Cerebellar nuclear complex (tissue), 1 donor: ENCODE measurements around the gene BEND6.
"Not testable (repeated sequence)": the region's sequence is repeated elsewhere in the genome, so short reads cannot be mapped to it uniquely, and the experiment has no call there.

Experiments
- DNase-seq, 2 experiments: peaks; one replicate each; lab custom pipeline; 2025; lab: John Stamatoyannopoulos, UW

Gene BEND6

DNA sequence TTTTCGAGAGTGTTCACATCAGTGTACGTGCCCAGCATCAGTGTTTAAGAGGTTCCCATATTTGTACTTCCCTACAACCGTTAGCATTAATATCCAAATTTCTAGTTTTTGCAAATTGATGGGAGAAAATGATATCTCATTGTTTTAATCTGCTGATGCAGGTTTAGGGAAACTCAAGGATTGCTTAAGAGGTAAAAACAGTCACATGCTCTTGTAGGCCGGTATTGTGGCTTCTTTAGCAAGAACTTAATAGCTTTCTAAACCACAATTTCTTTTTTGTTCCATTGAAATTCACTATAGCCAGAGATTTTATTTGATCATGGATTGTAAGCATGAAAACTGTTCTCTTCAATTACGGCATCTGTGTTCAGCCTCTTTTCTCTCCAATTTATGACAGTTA is 29.5 kb downstream of the BEND6 start:
- no peak for DNase-seq

DNA sequence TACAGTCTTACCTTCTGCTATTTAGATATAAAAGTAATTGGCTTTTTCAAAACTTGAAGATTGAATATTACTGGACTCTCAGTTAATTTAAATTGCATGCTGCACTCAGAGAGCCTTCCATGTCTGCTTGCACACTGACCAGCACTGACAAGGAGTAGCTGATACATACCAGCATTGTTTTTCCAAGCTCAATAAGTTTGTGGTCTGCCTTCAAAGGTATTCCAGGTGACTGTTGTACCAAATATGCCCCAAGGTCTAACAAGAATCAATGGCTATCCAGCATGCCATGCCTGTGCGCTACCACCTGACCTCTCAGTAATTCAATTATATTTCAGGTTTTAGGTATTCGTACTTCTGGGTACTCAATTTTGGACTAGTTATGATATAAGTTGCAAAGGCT is 30.0 kb downstream of the BEND6 start:
- DNase-seq = no peak

DNA sequence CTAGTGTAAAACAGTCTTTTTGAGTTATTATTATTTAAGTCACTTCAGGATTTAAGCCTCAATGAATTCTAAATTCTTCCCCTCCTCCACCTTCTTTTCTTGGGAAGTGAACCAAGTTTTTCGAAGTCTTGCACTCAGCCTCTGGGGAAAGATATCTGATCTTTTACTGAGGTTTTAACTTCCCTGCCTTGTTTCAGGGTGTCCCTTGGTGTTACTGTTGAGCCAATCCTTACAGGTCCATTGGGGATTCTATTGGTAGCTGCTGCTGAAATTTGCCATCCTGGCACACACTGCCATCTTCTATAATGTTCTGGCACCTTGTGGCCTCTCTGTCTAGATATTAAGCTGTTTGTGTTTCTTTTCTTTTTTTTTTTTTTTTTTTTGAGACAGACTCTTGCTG is 31.7 kb downstream of the BEND6 start:
- DNase-seq = no peak

- no peak for DNase-seq
Measured at GRCh38 chr6:56988145-56988544, 33.2 kb downstream of the BEND6 start.

DNA sequence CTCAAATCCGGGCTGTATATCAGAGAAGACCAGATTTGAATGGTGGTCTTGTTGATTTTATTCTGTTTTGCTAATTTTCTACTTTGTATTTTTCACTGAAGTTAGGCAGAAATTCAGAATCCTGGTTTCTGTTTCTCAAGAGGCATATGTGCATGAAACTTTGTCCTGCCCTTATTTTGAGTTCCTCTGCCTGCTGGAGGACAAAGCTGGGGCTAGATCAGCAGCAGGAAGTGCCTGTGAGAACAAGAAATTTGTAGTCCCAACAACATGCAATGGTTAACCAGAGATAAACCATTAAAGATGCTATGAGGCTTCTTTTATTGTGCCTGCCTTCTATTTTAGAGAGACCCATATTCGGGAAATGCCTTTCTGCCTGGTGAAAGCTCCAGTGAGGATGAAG is 37.1 kb downstream of the BEND6 start:
- no peak for DNase-seq

GRCh38 chr6:56992703-56993102 is 37.8 kb downstream of the BEND6 start:
- no peak for DNase-seq

DNA sequence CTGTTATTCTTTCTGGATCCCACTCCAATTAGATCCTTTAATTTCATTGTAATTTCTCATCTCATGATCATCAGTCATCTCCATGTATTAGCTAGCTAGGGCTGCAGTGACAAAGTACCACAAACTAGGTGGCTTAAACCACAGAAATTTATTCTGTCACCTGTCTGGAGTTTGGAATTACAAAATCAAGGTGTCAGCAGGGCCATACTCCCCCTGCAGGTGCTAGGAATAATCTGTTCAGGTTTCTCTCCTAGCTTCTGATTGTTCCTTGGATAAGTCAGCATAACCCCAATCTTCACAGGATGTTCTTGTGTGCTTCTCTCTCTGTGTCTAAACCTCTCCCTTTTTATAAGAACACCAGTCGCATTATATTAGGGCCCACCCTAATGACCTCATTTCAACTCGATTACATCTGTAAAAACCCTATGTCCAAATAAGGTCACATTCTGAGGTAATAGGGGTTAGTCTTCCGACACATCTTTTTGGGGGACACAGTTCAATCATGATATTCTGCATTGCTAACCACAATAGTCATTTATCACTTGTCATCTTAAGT is 40.5 kb downstream of the BEND6 start:
- no peak for DNase-seq

DNA sequence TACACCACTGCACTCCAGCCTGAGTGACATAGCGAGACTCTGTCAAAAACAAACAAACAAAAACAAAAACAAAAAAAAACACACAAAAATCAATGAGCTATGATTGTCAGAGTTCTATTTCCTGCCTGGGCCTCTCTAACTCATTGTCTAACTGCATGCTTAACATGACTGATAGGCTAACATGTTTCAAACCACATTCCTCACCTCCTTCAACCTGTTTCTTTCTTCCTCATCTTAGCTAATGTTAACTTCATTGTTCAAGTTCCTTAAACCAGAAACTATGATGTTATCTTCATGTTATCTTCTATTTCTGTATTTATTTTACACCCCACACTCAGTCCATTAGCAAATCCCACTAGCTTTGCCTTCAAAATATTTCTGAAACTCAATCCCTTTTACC is 41.5 kb downstream of the BEND6 start:
- DNase-seq = no peak

DNA sequence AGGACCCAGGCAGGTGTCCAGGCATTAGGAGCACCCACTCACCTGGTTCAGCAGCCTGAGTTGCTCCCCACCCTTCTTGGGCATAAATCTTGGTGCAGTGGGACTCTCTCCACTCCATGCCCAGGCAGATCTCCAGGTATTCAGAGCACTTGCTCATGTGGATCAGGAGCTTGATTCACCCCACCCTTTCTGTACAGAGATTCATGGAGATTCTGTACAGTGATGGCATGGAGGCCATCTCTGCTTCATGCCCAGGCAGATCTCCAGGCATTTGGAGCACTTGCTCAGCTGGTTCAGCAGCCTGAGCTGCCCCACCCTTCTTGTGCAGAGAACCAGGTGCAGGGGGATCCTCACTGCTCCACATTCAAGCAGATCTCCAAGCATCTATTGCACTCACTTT is 44.1 kb downstream of the BEND6 start:
- DNase-seq = no peak

GRCh38 chr6:56999748-57000147 is 44.8 kb downstream of the BEND6 start:
- not testable (repeated sequence) for DNase-seq

DNA sequence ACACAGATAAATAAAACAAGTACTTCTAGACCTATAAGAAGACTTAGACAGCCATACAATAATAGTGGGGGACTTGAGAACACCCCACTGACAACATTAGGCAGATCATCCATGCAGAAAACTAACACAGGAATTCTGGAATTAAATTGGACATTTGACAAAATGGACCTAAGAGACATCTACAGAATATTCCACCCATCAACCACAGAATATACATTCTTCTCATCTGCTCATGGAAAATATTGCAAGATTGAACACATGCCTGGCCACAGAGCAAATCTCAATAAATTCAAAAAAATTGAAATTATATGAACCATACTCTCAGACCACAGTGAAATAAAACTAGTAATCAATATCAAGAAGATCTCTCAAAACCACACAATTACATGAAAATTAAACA is 47.3 kb downstream of the BEND6 start:
- DNase-seq = no peak

DNA sequence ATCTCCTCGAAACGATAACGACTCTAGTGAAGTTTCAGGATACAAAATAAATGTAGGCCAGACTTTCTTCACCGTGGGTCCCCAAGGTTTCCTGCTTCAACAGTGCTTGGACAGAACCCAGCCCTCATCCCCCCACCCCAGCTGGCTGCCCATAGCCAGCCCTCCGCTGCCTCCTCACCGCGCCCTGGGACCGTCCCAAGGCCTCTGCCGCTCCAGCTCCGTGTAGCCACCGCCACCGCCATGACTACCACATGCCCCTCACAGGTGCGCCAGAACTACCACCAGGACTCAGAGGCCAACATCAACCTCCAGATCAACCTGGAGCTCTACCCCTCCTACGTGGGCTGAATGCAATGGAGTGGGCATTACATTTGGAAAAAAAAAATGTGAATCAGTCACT is 49.4 kb downstream of the BEND6 start:
- no peak for DNase-seq

DNA sequence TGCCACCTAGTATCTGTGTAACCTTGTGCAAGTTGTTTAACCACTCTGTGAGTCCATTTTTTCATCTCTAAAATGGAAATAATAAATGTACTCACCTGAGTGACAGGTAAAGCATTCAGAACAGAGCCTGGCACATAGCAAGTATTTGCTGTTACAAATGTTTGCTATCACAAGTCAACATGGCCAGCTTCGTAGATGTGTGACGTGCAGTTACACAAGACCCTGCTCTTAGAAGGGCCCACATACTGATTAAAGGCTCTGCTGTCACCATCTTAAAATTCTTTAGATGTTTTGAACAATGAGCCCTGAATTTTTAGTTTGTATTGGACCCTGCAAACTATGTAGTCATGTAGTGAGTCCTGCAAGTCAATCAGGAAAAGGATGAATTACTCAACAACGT is 51.2 kb downstream of the BEND6 start:
- DNase-seq = no peak

GRCh38 chr6:57008069-57008468 is 53.2 kb downstream of the BEND6 start:
- not testable (repeated sequence) for DNase-seq

- no peak for DNase-seq
Measured at GRCh38 chr6:57013521-57013926, 58.6 kb downstream of the BEND6 start.

DNA sequence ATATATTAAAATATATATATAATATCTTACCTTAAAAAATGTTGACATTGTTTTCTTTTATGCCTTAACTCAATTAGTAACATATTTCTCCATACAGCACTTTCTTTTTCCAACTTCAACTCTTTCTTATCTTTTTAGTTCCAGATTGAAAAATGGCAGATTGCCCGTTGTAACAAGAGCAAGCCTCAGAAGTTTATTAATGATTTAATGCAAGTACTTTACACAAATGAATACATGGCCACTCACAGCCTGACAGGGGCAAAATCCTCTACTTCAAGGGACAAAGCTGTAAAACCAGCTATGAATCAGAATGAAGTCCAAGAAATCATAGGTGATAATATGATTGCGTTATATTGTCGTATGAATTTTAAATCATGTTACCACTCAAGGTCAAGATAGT is 62.2 kb downstream of the BEND6 start:
- DNase-seq = no peak

- no peak for DNase-seq
Measured at GRCh38 chr6:57017841-57018240, 62.9 kb downstream of the BEND6 start.

GRCh38 chr6:57019434-57019833 is 64.5 kb downstream of the BEND6 start:
- DNase-seq = no peak

- DNase-seq = peak in 1 of 2 experiments; percentile 50
Measured at GRCh38 chr6:57021086-57021720, 66.3 kb downstream of the BEND6 start.

DNA sequence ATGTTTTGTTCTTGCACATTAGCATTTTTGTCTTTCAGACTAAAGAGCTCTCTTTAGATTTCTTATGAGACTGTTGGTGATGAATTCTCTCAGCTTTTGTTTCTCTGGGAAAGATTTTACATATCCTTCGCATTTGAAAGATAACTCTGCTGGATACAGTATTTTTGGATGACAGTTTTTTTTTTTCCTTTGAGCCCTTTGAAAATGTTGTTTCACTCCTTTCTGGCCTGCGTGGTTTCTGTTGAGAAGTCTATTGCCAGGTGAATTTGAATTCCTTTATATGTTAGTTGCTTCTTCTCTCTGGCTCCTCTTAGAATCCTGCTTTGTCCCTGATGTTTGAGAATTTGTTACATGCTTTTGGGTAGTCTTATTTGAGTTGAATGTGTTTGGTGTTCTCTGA is 69.4 kb downstream of the BEND6 start:
- DNase-seq = no peak

- DNase-seq = no peak
Measured at GRCh38 chr6:57024775-57025174, 69.9 kb downstream of the BEND6 start.

DNA sequence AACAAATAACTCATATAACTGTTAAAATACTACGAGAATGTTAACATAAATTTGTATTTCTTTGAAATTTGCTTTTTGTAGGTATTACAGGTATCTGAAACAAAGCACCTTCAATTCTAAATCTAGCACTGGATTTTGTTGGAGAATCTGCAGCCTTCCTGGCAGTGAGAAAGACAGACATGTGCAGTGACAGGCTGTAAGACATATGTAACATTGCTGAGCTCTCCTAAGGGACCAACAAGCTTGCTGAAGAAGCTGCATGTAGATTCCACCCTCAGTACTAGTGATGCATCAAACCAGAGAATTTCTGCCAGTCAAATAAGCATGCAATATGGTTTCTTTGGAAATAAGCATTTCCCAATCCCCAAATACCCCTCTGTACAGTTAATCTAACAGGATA is 71.1 kb downstream of the BEND6 start:
- DNase-seq = no peak

DNA sequence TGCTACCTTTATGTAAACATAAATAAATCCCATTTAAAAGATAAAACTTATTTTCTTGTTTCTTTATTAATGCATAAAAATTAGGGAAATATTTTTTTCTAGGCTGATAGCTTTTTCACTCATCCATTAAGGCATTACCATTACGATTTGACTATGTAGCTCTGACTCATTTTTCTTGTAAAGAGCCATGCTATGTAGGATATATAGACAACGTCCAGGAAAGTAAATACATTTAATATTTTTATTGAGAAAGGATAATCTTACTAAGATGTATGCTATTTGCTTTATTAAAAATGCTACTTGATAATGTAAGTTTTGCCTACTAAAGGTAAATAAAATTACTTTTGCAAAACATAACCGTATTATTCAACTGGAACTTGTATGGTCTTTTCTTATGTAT is 72.4 kb downstream of the BEND6 start:
- DNase-seq = no peak

DNA sequence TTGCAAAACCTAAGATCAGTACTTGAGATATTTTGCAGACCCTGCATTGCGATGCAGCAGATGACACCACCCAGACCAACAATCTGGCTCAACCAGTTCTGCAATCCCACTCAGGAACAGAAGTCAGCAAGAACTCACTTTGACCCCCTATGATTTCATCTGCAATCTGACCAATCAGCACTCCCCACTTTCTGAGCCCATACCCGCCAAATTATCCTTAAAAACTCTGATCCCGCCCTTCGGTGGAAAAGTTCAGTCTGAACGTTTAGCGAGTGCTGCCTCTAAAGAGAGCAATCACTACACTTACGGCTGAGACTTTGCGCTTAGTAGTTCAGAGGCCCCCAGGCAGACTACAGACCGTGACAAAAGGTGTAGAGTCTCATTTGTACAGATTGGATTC is 74.3 kb downstream of the BEND6 start:
- no peak for DNase-seq
